SK-N-SH (cell line): ENCODE measurements around the gene SEMA4D. TPM values are rescaled to one million over a fixed set of nuclear protein-coding genes. Genes with fewer than 3 reads are reported as not detected.

Source experiments
- CTCF ChIA-PET: fragments of 300-600, 350-600 bp; formaldehyde crosslinking; extraction: SDS; loops from one replicate; lab custom pipeline; 2021; lab: Yijun Ruan, JAX
- POLR2A ChIA-PET: fragments of 350-600 bp; sonication (Branson Sonifier 250); formaldehyde crosslinking; extraction: SDS; loops from one replicate; lab custom pipeline; 2020; ENCODE audit warnings: antibody characterized with exemption, inconsistent platforms; lab: Yijun Ruan, JAX
- DNase-seq: peaks from one replicate; pipeline ENCODE4 v3.0.0; 2012
- H2AFZ ChIP-seq: fragments of 200-600 bp; sonication (generic); 2 replicates; pipeline ENCODE4 v1.8.1; 2016; ENCODE audit warnings: antibody characterized with exemption, mild to moderate bottlenecking, low read depth
- H3F3A ChIP-seq: fragments of 200-600 bp; sonication (generic); replicated peaks from 2 replicates; pipeline ENCODE3; 2016; ENCODE audit warnings: antibody characterized with exemption, mild to moderate bottlenecking; ENCODE audit not compliant: insufficient read depth
- H3K27ac ChIP-seq, 2 experiments: fragments of 200-500 bp in 1 of 2; fragments of 200-600 bp in 1 of 2; sonication (Bioruptor generic) in 1 of 2; sonication (generic), shearing (Covaris generic) in 1 of 2; 2 replicates each; pipeline versions ENCODE4 v1.5.1 to v1.6.1; 2014 to 2016; ENCODE audit warnings: low read depth in 2 of 2, inconsistent platforms in 1 of 2, low read length in 1 of 2, mild to moderate bottlenecking in 1 of 2, mixed read lengths in 1 of 2
- H3K27me3 ChIP-seq: fragments of 200-600 bp; sonication (generic), shearing (Covaris generic); 2 replicates; pipeline ENCODE4 v1.6.1; 2016; ENCODE audit warnings: mixed run types; ENCODE audit not compliant: insufficient read depth
- H3K36me3 ChIP-seq, 2 experiments: fragments of 200-500 bp in 1 of 2; fragments of 200-600 bp in 1 of 2; sonication (Bioruptor generic) in 1 of 2; sonication (generic) in 1 of 2; replicated peaks in 1 of 2; 2 replicates each; pipeline versions ENCODE3 to v1.5.1; 2014 to 2016; ENCODE audit warnings: low read length in 1 of 2, mild to moderate bottlenecking in 1 of 2; ENCODE audit not compliant: insufficient read depth in 2 of 2, control insufficient read depth in 1 of 2
- H3K4me1 ChIP-seq, 2 experiments: fragments of 200-500 bp in 1 of 2; fragments of 200-600 bp in 1 of 2; sonication (Bioruptor generic) in 1 of 2; sonication (generic), shearing (Covaris generic) in 1 of 2; 2 replicates each; pipeline versions ENCODE4 v1.5.1 to v1.6.1; 2014 to 2016; ENCODE audit warnings: low read depth in 1 of 2, low read length in 1 of 2, mixed run types in 1 of 2; ENCODE audit not compliant: insufficient read depth in 2 of 2, control insufficient read depth in 1 of 2
- H3K4me2 ChIP-seq: fragments of 200-600 bp; sonication (generic), shearing (Covaris generic); 2 replicates; pipeline ENCODE4 v1.6.1; 2017; ENCODE audit warnings: mixed run types
- H3K4me3 ChIP-seq, 2 experiments: fragments of 200-500 bp in 1 of 2; fragments of 200-600 bp in 1 of 2; sonication (Bioruptor generic) in 1 of 2; sonication (generic), shearing (Covaris generic) in 1 of 2; 2 replicates each; pipeline versions ENCODE4 v1.5.1 to v1.8.1; 2014 to 2016; ENCODE audit warnings: low read depth in 2 of 2, inconsistent platforms in 1 of 2, low read length in 1 of 2, mild to moderate bottlenecking in 1 of 2, mixed read lengths in 1 of 2, moderate library complexity in 1 of 2
- H3K79me2 ChIP-seq: fragments of 200-600 bp; sonication (generic); 2 replicates; pipeline ENCODE4 v1.8.1; 2017; ENCODE audit warnings: mild to moderate bottlenecking; ENCODE audit not compliant: insufficient read depth
- H3K9ac ChIP-seq: fragments of 200-600 bp; sonication (generic); 2 replicates; pipeline ENCODE4 v1.6.1; 2017; ENCODE audit warnings: mixed run types
- H3K9me2 ChIP-seq: fragments of 200-600 bp; sonication (generic); 2 replicates; pipeline ENCODE4 v1.6.1; 2017; ENCODE audit warnings: mixed run types
- H3K9me3 ChIP-seq: fragments of 200-600 bp; sonication (generic); 2 replicates; pipeline ENCODE4 v1.6.1; 2017; ENCODE audit warnings: mixed run types, mild to moderate bottlenecking, moderate library complexity
- H4K20me1 ChIP-seq: fragments of 200-600 bp; sonication (generic); 2 replicates; pipeline ENCODE4 v1.6.1; 2017; ENCODE audit warnings: mild to moderate bottlenecking, mixed run types; ENCODE audit not compliant: insufficient read depth
- CTCF ChIP-seq: fragments of 200-600 bp; sonication (generic); IDR thresholded peaks from 2 replicates; pipeline ENCODE4 v1.6.1; 2017; ENCODE audit warnings: antibody characterized with exemption, mild to moderate bottlenecking, moderate library complexity
- EP300 ChIP-seq, 2 experiments: IDR thresholded peaks; 2 replicates each; pipeline versions ENCODE4 v1.4.0 to v1.6.1; 2012; ENCODE audit warnings: borderline replicate concordance in 1 of 2, low read depth in 1 of 2, low read length in 1 of 2
- FOSL2 ChIP-seq: IDR thresholded peaks from 2 replicates; pipeline ENCODE4 v1.4.0; 2012; ENCODE audit warnings: low read depth, mild to moderate bottlenecking, moderate library complexity, borderline replicate concordance
- FOXJ3 ChIP-seq: sonication (generic); formaldehyde crosslinking; IDR thresholded peaks from 2 replicates; pipeline ENCODE4 v1.5.1; 2020; ENCODE audit warnings: mild to moderate bottlenecking, missing genetic modification reagents
- GATA2 ChIP-seq: sonication (generic); formaldehyde crosslinking; IDR thresholded peaks from 2 replicates; pipeline ENCODE4 v1.5.0; 2020; ENCODE audit warnings: mild to moderate bottlenecking, missing genetic modification reagents
- JUND ChIP-seq: IDR thresholded peaks from 2 replicates; pipeline ENCODE4 v1.4.0; 2012
- MAX ChIP-seq: IDR thresholded peaks from 2 replicates; pipeline ENCODE4 v1.4.0; 2012; ENCODE audit warnings: low read depth
- MEF2A ChIP-seq: IDR thresholded peaks from 2 replicates; pipeline ENCODE4 v1.4.0; 2012; ENCODE audit warnings: low read depth, borderline replicate concordance
- NFIC ChIP-seq: IDR thresholded peaks from 2 replicates; pipeline ENCODE4 v1.4.0; 2012; ENCODE audit warnings: borderline replicate concordance
- PBX3 ChIP-seq: IDR thresholded peaks from 2 replicates; pipeline ENCODE4; 2012
- POLR2AphosphoS5 ChIP-seq: IDR thresholded peaks from 2 replicates; pipeline ENCODE4 v1.6.1; 2012; ENCODE audit warnings: low read depth, low read length
- RCOR1 ChIP-seq: fragments of 150-350 bp; IDR thresholded peaks from 2 replicates; pipeline ENCODE4 v1.6.1; 2017; ENCODE audit warnings: antibody characterized with exemption, low read length
- SIN3A ChIP-seq: IDR thresholded peaks from 2 replicates; pipeline ENCODE4 v1.6.1; 2012; ENCODE audit warnings: low read depth, mild to moderate bottlenecking, low read length, moderate library complexity, borderline replicate concordance
- SMC3 ChIP-seq: IDR thresholded peaks from 2 replicates; pipeline ENCODE4 v1.6.1; 2012; ENCODE audit warnings: low read depth, low read length, improper control_type of control experiment
- TCF12 ChIP-seq: IDR thresholded peaks from 2 replicates; pipeline ENCODE4 v1.4.0; 2012
- USF1 ChIP-seq: IDR thresholded peaks from 2 replicates; pipeline ENCODE4 v1.4.0; 2012; ENCODE audit warnings: low read depth, borderline replicate concordance
- USF2 ChIP-seq: fragments of 150-350 bp; IDR thresholded peaks from 2 replicates; pipeline ENCODE4 v1.6.1; 2017; ENCODE audit warnings: antibody characterized with exemption, low read length, low read depth, borderline replicate concordance
- YY1 ChIP-seq: IDR thresholded peaks from 2 replicates; pipeline ENCODE4 v1.4.0; 2012; ENCODE audit warnings: low read depth, mild to moderate bottlenecking
- WGBS: methylation state at CpG from one replicate; pipeline ENCODE4 v1.1.6; 2017; ENCODE audit warnings: low lambda C conversion rate; 5-methylcytosine and 5-hydroxymethylcytosine counted together
- polyA plus RNA-seq, 3 experiments: library from polyadenylated mRNA; depleted of rRNA; stranded (reverse); fragments of >200 nt; gene quantifications; 2 replicates each; pipeline ENCODE4 v1.2.3, GENCODE V29; 2012

The SEMA4D gene
- polyA plus RNA-seq, 1 of the 3 experiments (the other 2 are of a cell fraction): 4.8 TPM

GRCh38 chr9:89531766-89532165 lies 33.9 kb upstream of the SEMA4D start (continued):
- TF ChIP-seq USF1 (no peak), GATA2 (CRISPR knock-in tag) (no peak), FOSL2 (no peak)

- H3K79me2 ChIP-seq: no peaks in the 10 kb centered on the region
- H3K27me3 ChIP-seq: no peaks in the 10 kb centered on the region
- no peaks in the 10 kb centered on the region for H3F3A ChIP-seq
- no peaks in the 10 kb centered on the region for H4K20me1 ChIP-seq
- no peak overlapping the region for H3K4me3 ChIP-seq
- ChIA-PET POLR2A (no interaction called here), CTCF (interaction anchor here (1.6 to 2.7 kb wide), 2 partner anchors 11 to 18 kb away, joined by 4 to 13 read pairs; no protein-coding TSS in a partner anchor)
- peaks cover 0 to 22% of the 10 kb centered on the region in 2 experiments; a peak in 1 of 4 replicates for H3K4me1 ChIP-seq
- H2AFZ ChIP-seq: no peak overlapping the region
- H3K4me2 ChIP-seq: no peak overlapping the region
- no peaks in the 10 kb centered on the region for H3K36me3 ChIP-seq
- H3K9ac ChIP-seq: no peak overlapping the region
- TF ChIP-seq USF1: no peak
- TF ChIP-seq USF2: no peak
- no peak for TF ChIP-seq SMC3
- no peak for TF ChIP-seq YY1
- no peak overlapping the region for H3K27ac ChIP-seq
- no peaks in the 10 kb centered on the region for H3K9me2 ChIP-seq
- no peak for DNase-seq
- 63% methylated on average over 5 of the region's 6 CpGs for WGBS
- no peaks in the 10 kb centered on the region for H3K9me3 ChIP-seq
Measured at GRCh38 chr9:89530726-89531125, 32.8 kb upstream of the SEMA4D start.

GRCh38 chr9:89529243-89530035 lies 31.5 kb upstream of the SEMA4D start:
- H3K4me1 ChIP-seq: peaks cover 0 to 12% of the 10 kb centered on the region in 2 experiments; a peak in 1 of 4 replicates
- no peaks in the 10 kb centered on the region for H3K79me2 ChIP-seq
- no peaks in the 10 kb centered on the region for H3K9me3 ChIP-seq
- H2AFZ ChIP-seq: no peak overlapping the region
- no peak overlapping the region for H3K4me3 ChIP-seq
- 38% methylated on average over 5 of the region's 5 CpGs for WGBS
- TF ChIP-seq RCOR1 (no peak), JUND (no peak), FOSL2 (no peak), POLR2AphosphoS5 (no peak), MEF2A (no peak), EP300 (IDR thresholded peaks at IDR 0.05; ENCODE audit: borderline replicate concordance in 1 of 2, low read depth in 1 of 2, low read length in 1 of 2) (no peak), PBX3 (no peak), CTCF (no peak), SIN3A (no peak), NFIC (no peak), MAX (no peak), FOXJ3 (CRISPR knock-in tag) (no peak), TCF12 (no peak)
- TF ChIP-seq, all 33 proteins: peak for 0
- CTCF ChIA-PET: interaction anchor here (0.8 to 2.7 kb wide), 3 partner anchors 19 to 202 kb away, joined by 3 to 13 read pairs (median 3); no protein-coding TSS in a partner anchor
- Histone ChIP-seq H3F3A (no peaks in the 10 kb centered on the region), H3K27me3 (no peaks in the 10 kb centered on the region), H3K36me3 (no peaks in the 10 kb centered on the region), H3K4me2 (no peak overlapping the region), H3K27ac (no peak overlapping the region), H3K9ac (no peak overlapping the region), H3K9me2 (no peaks in the 10 kb centered on the region), H4K20me1 (no peaks in the 10 kb centered on the region)
- POLR2A ChIA-PET: no interaction called here
- no peak for DNase-seq
